Fibroblast of villous mesenchyme (primary cell): ENCODE results near the gene PROX2. TPM values are rescaled to one million over a fixed set of nuclear protein-coding genes. Genes with fewer than 3 reads are reported as not detected.

ENCODE experiments used
- DNase-seq: peaks from one replicate; pipeline ENCODE4 v3.0.0-alpha.2; 2010; ENCODE audit warnings: low read depth
- H3K4me3 ChIP-seq: 2 replicates; pipeline ENCODE4 v1.5.1; 2011; ENCODE audit warnings: low read depth, mild to moderate bottlenecking, low read length
- CTCF ChIP-seq: IDR thresholded peaks from 2 replicates; pipeline ENCODE4 v1.5.1; 2012; ENCODE audit warnings: low read depth, mild to moderate bottlenecking, low read length; ENCODE audit not compliant: insufficient read depth
- total RNA-seq: library from RNA; depleted of rRNA; stranded (reverse); fragments of >200 nt; gene quantifications from 2 replicates; pipeline ENCODE4 v1.2.3, GENCODE V29; 2012

The PROX2 gene
- total RNA-seq, 1 donor: not detected

- DNase-seq: peak; percentile 9
- TF ChIP-seq CTCF: no peak
Measured at GRCh38 chr14:74853581-74853980, 22.4 kb downstream of the PROX2 start.

GRCh38 chr14:74852922-74853530 is 22.9 kb downstream of the PROX2 start:
- no peak overlapping the region for H3K4me3 ChIP-seq
- DNase-seq: peak; percentile 84
- no peak for TF ChIP-seq CTCF

More at GRCh38 chr14:74853581-74853980, 22.4 kb downstream of the PROX2 start:
- H3K4me3 ChIP-seq: no peak overlapping the region

GRCh38 chr14:74848768-74849167 is 27.2 kb downstream of the PROX2 start:
- TF ChIP-seq CTCF: no peak
- DNase-seq: peak; percentile 36
- H3K4me3 ChIP-seq: no peak overlapping the region

- peak; percentile 34 for DNase-seq
- no peak overlapping the region for H3K4me3 ChIP-seq
- no peak for TF ChIP-seq CTCF
Measured at GRCh38 chr14:74846968-74847665, 28.8 kb downstream of the PROX2 start.

- no peak overlapping the region for H3K4me3 ChIP-seq
- no peak for TF ChIP-seq CTCF
- peak; percentile 77 for DNase-seq
Measured at GRCh38 chr14:74846168-74846567, 29.8 kb downstream of the PROX2 start.

- DNase-seq: peak; percentile 73
- TF ChIP-seq CTCF: peak; percentile 17
- no peak overlapping the region for H3K4me3 ChIP-seq
Measured at GRCh38 chr14:74843653-74844052, 32.3 kb downstream of the PROX2 start.
